HG03280 (cell line): ENCODE results near the gene KCNT2.

Experiments used
- ATAC-seq: cut with Tn5 transposase; IDR thresholded peaks from one replicate; pipeline ENCODE4 v1.9.1; 2021; ENCODE audit warnings: mild to moderate bottlenecking, moderate library complexity; ENCODE audit not compliant: unreplicated experiment

KCNT2 gene

GRCh38 chr1:196209983-196210382, 398.3 kb downstream of the KCNT2 start:
- ATAC-seq, result no peak

GRCh38 chr1:196209265-196209664, 399.0 kb downstream of the KCNT2 start:
- no peak for ATAC-seq

GRCh38 chr1:196207612-196208217, 400.5 kb downstream of the KCNT2 start:
- ATAC-seq, result no peak

- ATAC-seq, result no peak
Measured at GRCh38 chr1:196205882-196206281, 402.4 kb downstream of the KCNT2 start.

GRCh38 chr1:196196486-196196885, 411.8 kb downstream of the KCNT2 start:
- ATAC-seq, result no peak

GRCh38 chr1:196193896-196194559, 414.2 kb downstream of the KCNT2 start:
- ATAC-seq, result no peak

GRCh38 chr1:196183941-196184340, 424.3 kb downstream of the KCNT2 start:
- no peak for ATAC-seq

- no peak for ATAC-seq
Measured at GRCh38 chr1:196181594-196181878, 426.7 kb downstream of the KCNT2 start.

- ATAC-seq, result no peak
Measured at GRCh38 chr1:196180847-196181593, 427.2 kb downstream of the KCNT2 start.

GRCh38 chr1:196178083-196178635, 430.1 kb downstream of the KCNT2 start:
- no peak for ATAC-seq
